NCI-H510A (cell line): ENCODE measurements around the gene LASP1NB.
"Not testable (repeated sequence)": the region's sequence is repeated elsewhere in the genome, so short reads cannot be mapped to it uniquely, and the experiment has no call there.

Experiments
- DNase-seq: peaks from one replicate; lab custom pipeline; 2025; lab: John Stamatoyannopoulos, UW

The LASP1NB gene

GRCh38 chr17:38967290-38967738, 41.9 kb downstream of the LASP1NB start, which contains the start of gene FBXO47:
FBXO47 (minus strand) TSS chr17:38967403; CDS start chr17:38963025, 4,378 bp downstream.
- DNase-seq: no peak

- DNase-seq: no peak
These were observed 43.9 kb downstream of the LASP1NB start for GRCh38 chr17:38969281-38969680.

- DNase-seq: no peak
These were observed 44.7 kb downstream of the LASP1NB start for GRCh38 chr17:38970128-38970527.

GRCh38 chr17:38970804-38971203, 45.4 kb downstream of the LASP1NB start:
- no peak for DNase-seq

- DNase-seq: not testable (repeated sequence)
These were observed 50.8 kb downstream of the LASP1NB start for GRCh38 chr17:38976187-38976551.

GRCh38 chr17:38978180-38978579, 52.8 kb downstream of the LASP1NB start:
- DNase-seq: no peak
